ENCODE results near the gene CAMSAP2.

CAMSAP2 gene

DNA sequence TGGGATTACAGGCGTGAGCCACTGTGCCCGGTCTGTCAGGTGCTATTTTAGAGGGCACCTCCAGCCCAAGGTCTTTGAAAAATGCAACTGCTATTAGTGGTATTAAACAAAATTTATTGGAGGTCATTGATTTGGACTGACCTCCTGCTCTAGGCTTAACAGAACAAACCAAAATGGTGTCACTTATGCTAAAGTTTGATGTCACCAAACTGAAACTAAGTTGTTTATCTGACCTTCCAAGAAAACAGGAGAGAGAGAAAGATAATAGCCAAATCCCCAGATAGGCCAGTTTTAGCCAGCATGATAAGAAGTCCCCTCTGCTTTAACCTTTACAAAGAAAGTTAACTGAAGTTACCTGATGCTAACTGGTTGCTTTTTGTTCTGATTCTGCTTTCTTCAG lies 147.9 kb downstream of the CAMSAP2 start:
- DNase-seq: no peak

DNA sequence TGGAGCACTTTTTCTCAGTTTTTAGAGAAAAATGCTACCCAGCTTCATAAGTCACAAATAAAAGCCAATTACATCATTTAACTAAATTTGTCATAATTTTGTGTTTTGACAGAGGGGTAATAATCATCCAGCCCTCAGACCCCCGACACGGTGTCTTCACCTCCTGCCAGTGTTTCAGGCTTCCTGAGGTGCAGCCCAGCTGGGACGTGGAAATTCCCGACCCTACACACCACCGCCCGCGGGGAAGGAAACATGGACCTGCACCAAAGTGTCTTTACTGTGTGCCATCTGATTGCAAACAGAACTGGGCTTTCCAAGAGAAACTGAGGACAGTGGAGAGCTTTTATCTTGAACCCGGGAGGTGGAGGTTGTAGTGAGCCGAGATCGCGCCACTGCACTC lies 148.3 kb downstream of the CAMSAP2 start:
- DNase-seq: no peak

DNA sequence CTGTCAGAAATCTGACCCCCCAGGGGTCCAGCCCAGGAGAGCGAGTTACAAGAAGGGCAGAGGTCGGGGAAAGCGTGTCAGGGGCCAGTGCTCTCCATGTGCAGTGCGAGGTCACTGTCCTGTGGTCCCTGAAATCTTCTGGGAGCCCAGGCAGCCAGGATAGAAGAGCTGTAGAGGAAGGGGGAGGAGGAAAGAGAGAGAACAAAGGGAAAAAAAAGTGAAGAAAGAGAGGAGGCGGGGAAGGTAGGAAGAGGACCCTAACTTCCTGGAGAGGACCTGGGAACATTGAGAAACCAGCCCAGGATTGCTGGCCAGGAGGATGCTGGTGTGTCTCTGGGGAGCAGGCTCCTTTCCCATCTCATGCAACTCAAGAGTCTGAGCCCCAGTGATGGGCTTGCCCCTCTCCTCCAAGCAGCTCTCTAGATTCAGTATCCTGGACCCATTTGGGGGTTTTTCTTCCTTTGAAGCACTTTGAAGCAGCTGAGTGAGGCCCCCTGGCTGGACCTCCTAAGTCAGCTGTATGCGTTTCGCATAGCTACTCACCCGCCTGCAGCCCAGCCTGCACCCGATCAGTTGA lies 149.2 kb downstream of the CAMSAP2 start:
- DNase-seq: no peak

DNA sequence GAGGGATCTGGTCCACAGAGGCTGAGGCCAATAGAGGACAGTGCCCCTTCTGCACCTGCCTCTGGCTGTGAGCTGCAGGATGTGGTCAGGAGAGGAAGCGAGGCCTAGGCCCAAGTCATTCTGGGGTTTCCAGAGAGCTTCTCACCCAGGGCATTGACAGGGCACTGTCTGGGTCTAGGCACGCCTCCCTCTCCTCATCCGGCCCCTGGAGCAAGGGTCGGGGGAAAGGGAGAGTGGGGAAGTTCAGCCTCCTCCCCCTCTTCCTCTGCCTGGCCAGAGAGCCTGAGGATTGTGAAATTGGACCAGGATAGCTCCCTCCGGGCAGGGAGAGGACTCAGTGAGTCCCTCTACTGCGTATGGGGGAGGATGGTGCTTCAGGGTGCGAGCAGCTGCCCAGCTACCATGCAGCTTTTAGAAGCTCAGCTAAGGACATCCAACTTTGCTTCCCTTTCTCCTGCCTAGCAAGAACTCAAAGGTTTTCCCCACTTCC lies 149.7 kb downstream of the CAMSAP2 start:
- DNase-seq: peak; percentile 69 to 78

DNA sequence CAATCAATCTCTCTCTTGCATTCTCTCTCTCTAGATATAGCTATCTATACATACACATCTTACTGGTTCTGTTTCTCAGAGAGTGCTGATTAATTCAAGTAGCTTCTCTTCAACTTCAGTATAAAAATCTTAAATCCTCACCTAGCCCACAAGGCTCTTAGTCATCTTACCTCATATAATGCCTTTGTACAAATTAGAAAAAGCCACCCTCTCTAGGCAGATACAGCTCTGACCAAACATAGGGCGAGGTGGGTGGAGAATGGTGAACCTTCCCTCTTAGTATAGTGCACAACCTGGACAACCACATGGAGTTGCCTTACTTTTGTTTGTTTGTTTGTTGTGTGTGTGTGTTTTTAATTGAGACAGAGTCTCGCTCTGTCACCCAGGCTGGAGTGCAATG lies 150.9 kb downstream of the CAMSAP2 start:
- no peak for DNase-seq

DNA sequence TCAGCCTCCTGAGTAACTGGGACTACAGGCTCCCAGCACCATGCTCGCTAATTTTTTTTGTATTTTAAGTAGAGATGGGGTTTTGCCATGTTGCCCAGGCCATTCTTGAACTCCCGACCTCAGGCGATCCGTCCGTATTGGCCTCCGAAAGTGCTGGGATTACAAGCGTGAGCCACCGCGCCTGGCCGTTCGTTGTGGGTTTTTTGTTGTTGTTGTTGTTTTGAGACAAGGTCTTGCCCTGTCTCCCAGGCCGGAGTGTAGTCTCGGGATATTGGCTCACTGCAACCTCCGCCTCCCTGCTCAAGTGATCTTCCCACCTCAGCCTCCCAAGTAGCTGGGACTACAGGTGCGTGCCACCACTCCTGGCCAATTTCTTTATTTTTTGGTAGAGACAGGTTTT lies 151.3 kb downstream of the CAMSAP2 start:
- no peak for DNase-seq

DNA sequence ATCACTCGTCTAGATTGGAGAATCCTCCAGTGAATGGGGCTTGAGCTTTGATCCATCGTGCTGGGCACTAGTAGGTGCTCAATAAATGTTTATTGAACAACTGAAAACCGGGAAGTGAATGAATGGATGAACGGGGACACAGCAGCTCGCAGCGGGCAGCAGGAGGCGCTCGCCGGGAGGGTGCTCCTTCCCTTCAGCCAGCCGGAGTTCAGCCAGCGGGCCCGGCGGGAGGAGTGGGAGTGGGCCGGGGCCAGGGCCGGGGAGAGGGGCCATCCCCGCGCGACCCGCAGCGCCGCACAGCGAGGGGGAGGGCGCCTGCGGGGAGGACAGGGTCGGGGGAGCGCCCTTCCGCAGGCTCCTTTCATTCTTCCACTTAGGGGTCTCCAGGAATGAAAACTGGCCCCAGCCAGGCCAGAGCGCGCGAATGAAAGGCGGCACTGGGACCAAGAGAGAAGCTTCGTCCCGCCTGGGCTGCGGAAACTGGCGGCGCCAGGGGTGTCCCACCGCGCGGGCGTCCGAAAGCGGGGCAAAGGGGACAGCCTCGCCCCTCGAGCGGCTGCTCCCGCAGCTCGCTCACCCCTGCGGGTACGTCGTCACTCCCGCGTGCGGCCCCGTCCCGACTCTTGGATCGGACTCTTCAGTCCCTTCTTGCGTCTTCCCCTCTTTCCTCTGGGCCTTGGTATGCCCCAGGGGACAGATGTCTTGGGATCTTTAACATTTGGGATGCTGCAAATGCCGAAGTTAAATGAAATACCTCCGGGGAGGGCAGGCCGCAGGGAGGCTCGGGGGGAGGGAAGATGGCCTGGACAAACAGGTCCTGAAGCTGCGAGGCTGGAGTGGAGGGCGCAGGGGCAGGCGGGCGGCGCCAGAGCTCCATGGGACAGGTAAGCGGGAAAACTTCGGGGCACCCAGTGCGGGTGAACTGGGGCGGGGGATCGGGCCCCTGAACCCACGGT lies 152.4 kb downstream of the CAMSAP2 start:
- DNase-seq: no peak

DNA sequence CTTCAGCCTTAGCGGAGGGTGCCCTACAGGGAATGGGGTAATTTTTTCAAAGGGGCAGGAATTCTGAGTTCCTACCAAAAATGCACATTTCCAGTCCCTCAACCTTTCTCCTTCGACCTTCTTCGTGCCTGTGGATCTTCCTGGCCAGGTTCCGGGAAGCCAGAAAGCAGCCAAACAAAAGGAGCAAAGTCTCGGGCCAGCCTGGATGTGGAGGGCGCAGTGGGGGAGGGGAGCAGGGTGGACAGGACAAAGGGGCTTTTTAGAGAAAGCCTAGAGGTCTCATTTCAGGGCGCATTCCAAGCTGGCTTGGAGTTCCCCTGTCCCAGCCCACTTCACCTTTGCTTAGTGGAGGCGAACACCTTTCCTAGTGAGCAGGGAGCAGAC lies 153.1 kb downstream of the CAMSAP2 start:
- no peak for DNase-seq

DNA sequence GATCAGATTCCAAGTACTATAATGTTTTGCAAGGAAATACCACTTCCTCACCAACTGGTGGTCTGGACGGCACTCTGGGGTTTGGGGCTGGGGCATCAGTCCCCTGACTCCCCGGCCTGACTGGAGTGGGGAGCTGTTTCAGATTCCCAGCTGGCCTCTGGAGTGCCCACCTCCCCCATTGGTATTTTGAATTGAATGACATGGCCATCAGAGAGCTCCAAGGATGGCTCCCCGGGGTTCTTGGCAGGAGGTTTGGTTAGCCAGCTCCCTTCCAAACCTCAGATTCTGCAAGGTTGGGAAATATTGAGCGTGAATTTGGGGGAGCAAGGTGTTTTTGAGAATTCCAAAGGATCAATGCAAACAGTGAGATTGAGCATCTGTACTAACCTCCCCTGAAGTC lies 153.9 kb downstream of the CAMSAP2 start:
- no peak for DNase-seq

DNA sequence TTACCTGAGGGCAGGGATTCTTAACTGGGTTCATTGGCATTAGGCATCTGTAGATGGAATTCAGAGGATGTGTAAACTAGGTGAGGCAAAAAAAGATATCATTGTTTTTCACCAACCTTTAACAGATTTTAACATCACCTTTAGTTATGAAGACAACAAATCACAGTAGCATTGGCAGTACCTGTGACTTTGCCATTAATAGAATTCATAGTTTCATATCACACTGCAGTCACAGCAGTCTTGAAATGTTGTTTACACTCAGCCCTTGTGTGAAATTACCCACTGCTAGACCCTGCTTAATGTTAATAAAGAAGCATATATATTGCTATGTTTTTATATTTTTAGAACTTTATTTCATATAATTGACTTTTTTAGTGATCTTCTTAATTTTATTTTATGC lies 154.3 kb downstream of the CAMSAP2 start:
- no peak for DNase-seq

DNA sequence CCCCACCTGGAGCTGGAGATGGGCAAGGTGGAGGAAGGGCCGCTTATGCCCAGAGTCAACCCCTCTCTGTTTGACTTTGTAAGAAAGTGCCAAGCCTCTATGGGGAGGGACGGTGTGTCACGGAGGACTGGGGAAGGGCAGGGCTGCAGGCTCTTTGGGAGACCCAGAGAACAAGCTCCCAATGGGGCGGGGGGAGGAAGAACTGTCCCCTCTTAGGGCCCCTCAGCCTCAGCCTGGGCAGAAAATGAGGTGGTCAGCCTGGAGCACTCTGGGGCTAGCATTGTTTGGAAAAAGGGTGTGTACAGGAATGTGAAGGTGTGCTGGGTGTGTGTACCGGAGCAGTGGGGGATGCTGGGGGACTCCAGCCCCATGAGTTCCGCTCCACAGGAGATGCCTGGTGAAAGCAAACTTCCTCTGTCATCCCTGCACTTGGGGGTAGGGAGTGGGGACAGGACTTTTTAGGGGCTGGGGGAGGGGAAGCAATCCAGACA lies 154.8 kb downstream of the CAMSAP2 start:
- no peak for DNase-seq

DNA sequence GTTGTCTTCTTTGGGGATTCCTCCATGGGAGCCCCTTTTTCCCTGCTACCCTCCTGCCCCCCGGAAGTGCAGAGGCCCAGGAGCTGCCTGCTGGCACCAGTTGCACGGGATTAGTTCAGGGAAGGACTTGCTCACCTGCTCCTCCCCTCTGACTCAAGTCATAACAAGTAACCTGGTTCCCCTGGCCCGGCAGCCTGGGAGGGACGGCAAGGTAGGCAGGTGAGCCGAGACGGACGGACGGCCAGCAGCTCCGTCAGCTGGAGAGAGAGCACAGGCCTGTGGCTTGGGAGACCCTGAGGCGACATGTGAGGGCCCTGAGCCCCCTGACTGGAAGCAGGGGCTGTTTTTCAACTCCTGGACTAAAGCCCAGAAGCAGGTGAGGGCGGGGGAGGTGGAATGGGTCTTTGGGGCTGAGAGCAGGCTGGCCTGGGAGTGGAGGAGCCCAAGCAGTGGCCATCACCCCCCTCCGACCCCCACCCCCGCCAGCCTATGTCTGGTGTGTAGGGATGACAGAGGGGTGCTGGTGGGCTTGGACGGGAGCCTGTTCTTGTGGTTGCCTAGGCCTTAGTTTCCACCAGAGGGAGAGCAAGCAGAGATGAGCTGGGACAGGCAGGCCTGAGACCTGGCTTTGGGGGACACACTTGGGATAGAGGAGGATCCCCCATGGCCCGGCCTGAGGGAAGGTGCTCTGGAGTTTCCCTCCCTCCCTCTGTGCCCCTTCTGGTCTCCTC lies 156.2 kb downstream of the CAMSAP2 start, which contains the start of gene INAVA:
Gene INAVA (plus strand): TSS at position 189 of the 731 bp plus-strand sequence. CDS start 3,501 bp downstream, outside the sequence.
- no peak for DNase-seq

DNA sequence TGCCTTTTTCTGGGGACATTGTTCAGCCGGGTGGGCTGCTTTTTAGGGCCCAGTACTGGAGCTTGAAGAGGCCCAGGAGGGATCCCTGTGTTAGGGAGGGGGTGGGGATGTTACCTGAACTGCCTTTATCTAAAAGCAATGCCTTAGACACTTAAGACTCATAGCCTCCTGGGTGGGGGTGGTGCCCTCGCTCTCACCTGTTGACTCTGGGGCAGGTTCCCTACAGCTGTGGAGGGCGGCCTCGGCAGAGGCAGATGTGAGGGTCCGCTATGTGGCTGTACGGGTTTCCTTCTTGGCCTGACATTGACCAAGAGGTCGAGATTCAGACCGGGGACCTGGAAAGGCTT lies 156.7 kb downstream of the CAMSAP2 start:
- no peak for DNase-seq

DNA sequence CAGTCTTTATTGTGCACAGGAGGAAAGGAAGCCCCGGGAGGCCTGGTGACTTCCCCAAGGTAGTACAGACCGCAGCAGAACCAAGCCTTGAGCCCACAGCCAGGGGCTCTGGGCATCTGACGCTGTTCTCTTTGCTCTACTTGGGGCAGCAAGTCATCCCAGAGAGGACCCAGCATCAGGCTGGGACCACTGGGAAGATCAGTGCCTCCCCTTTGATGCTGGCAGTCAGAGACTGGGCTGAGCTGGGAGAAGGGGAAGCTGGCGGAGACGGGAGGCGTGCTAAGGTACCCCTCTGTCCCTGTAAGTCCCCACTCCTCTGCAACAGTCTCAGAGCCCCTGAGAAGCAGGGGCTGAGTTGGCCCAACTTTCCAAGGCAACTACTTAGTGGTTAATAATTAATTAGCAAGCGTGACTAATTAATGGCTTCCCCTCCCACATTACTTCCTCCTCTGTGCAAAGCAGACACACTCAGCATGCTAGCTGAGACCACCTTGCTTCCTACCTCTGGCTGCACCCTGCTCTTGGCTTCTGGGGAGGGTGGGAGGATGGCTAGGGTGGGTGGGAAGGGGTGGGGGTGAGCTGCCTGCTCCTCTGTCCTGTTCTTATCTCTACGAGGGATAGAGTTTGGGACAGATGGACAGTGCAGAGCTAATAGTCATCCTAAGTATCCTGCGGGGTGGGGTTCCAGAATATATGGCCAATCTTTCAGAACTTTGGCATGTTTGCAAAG lies 157.3 kb downstream of the CAMSAP2 start:
- DNase-seq: no peak

DNA sequence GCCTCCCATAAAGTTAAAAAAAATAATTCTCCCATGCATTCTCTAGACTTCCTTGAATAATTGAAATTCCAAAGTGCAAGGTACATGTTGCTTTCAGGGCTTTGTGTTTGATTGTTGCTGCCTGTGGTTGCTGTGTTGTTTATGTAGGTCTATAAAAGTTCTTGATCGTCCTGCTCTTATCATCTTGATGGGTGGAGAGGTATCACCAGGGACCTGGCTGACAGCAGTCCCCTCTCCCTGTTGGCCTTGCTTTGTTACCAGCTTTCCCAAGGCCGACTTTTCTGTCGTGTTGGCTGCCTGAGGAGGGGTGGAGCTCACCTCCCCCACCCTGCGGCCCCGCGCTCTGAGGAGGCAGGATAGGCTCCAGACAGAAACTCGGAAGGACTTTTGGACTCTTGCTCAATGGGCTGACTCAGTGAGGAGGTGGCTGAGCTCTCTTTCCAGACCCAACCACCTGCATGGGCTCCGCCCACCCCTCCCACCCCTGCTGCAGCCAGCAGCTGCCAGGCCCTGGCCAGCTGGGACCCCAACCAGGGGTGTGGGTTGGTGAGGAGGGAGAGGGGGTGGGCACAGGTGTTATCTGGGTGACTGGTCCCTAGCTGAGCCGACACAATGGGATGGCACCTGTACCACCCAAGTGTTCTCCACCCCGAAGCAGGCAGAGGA lies 158.0 kb downstream of the CAMSAP2 start:
- DNase-seq: no peak

DNA sequence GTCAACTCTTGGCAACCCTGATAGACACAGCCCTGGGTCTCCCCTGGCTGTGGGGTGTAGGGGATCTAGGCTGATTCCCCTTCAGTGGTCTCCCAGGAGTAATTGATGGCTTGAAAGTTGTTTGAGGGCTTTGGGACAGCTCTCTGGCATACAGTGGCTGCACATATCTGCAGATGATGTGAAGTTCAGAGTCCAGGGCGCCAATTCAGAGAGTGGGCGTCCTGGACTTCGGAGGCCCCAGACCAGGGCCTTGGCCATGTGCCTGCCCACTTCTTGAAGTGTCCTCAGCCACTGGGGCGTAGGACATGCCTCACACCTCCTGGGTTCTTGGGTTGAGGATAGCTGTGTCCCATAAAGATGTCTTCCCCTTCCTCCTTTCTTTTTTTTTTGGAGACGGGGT lies 158.6 kb downstream of the CAMSAP2 start:
- no peak for DNase-seq

DNA sequence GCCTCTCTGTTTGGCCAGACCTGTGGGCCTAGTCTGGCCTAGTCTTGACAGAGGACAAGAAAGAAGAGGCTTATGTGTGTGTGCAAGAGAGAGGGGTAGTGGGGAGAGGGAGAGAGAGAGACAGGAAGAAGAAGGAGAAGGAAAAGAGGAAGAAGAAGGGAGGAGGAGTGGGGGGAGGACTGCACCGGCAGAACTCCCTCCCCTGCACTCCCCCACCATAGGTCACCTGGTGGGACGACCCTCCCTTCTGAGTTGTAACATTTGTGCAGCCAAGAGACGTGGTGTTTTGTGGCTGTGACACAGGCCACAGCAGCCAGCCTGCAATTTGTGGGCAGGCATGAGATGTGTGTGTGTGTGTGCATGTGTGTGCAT lies 160.3 kb downstream of the CAMSAP2 start:
- DNase-seq: no peak

DNA sequence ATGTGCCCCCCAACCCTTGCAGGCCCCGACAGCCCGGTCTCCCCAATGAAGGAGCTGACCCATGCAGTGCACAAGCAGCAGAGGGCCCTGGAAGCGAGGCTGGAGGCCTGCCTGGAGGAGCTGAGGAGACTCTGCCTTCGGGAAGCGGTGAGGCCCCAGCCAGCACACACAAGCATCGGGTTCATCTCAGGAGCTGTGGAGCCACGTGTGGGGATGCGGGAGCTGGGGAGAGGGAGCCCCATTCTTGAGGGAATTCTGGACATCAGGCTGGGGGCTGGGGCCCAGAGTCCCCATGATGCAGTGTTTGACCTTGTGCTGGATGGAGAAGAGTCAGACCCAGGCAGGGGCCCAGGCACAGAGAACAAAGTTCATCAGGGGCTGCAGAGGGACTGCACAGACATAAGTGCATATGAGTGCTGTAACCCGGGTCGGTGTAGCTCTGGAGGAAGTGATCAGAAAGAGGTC lies 160.8 kb downstream of the CAMSAP2 start:
- DNase-seq: no peak

DNA sequence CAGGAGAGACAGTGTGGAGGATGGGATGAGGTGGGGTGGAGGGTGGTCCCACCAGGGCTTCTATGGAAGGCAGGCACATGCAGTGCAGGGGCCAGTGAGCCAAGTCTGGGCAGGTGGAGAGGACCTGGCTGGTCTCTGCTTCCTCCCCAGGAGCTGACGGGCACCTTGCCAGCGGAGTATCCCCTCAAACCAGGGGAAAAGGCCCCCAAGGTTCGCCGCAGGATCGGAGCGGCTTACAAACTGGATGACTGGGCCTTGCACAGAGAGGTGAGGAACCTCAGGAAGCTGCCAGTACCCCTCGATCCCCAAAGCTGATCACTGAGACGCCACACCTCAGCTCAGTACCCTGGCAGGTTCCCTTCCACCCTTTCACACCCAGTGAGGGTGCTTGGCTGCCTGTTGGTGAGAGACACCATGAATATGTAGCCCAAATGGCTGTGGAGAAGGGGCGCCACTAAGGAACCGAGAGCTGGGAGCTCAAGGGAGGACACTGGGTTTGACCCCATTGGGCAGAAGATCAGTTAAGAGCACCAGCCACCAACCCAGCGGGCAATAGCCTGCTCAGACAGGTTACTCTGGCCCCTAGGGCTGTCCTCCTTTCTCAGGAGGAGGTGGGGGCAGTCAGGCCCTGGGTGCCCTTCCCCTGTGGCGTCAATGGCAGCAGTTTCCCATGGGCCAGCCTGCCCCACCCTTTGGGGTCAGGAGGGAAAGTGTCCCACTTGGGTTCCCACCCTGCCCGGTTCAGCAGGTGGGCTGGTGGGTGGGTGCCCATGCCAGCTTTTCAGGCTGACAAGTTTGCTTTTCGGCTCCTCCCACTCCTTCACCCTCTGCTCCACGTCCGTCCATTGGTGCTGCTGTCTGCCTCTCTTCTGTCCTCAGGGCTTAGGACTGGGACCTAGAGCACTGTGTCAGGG lies 161.5 kb downstream of the CAMSAP2 start:
- DNase-seq: no peak

DNA sequence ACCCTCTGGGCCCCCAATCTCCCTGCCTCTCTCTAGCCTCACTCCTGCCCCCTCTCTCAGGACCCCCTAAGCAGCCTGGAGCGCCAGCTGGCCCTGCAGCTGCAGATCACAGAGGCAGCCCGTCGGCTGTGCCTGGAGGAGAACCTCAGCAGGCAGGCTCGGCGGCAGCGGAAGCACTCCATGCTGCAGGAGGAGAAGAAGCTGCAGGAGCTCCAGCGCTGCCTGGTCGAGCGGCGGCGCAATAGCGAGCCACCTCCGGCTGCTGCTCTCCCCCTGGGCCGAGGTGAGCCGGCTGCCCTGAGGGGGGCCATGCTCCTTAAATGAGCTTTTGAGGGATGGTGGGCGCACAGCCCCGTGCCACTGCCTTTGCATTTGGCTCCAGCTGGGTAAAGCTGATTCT lies 162.2 kb downstream of the CAMSAP2 start:
- no peak for DNase-seq

DNA sequence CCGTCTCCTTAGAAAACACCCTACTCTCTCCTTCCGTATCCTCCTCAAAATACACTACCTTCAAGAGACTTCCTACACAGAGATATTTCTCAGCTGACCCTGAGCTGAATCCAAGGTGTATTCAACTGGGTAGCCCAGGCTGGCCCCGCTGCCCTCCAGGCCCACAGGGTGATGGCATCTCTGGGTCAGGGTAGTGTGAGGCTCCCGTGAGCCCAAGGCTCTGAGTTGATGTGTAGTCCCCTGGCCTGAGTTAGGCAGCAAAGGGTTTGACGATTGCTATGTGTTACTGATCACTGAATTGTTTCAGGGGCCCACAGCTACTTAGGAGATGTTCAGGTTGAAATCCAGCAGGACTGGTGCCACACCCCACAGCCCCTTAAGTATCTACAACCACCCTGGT lies 162.7 kb downstream of the CAMSAP2 start:
- no peak for DNase-seq

All from CD4-positive, alpha-beta T cell treated with Interferon alpha-2 for 1 hour (primary cell).